Tibial artery (tissue), 4 donors: ENCODE measurements around the gene ZMIZ1.

ENCODE experiments used
- DNase-seq, 2 donors: peaks; one replicate each; pipeline ENCODE4 v3.0.0-alpha.2; 2019
- H3K27ac ChIP-seq, 2 donors: fragments of 200-600 bp; sonication (generic) in 1 of 2; 1 replicate in 1 of 2; 2 replicates in 1 of 2; pipeline ENCODE4 v1.5.1; 2018 to 2019; ENCODE audit warnings: mild to moderate bottlenecking in 1 of 2
- H3K27me3 ChIP-seq, 2 donors: fragments of 200-600 bp; sonication (generic) in 1 of 2; one replicate each; pipeline versions ENCODE4 v1.5.1 to v1.6.0; 2016 to 2019
- H3K36me3 ChIP-seq, 3 donors: fragments of 200-600 bp; sonication (generic) in 2 of 3; one replicate each; pipeline ENCODE4 v1.5.1; 2016 to 2019; ENCODE audit warnings: mild to moderate bottlenecking in 2 of 3
- H3K4me1 ChIP-seq, 4 donors: fragments of 200-600 bp; sonication (generic) in 2 of 4; 1 replicate in 3 of 4; 2 replicates in 1 of 4; pipeline ENCODE4 v1.5.1; 2016 to 2019
- H3K4me3 ChIP-seq, 2 donors: fragments of 200-600 bp; sonication (generic) in 1 of 2; 1 replicate in 1 of 2; 2 replicates in 1 of 2; pipeline ENCODE4 v1.5.1; 2018 to 2019; ENCODE audit warnings: mild to moderate bottlenecking in 2 of 2
- H3K9me3 ChIP-seq, 3 donors: fragments of 200-600 bp; sonication (generic) in 1 of 3; one replicate each; pipeline ENCODE4 v1.5.1; 2016 to 2019
- CTCF ChIP-seq, 2 experiments: fragments of 200-600 bp in 1 of 2; fragments of 450-650 bp in 1 of 2; IDR thresholded peaks; one replicate each; pipeline ENCODE4 v1.5.1; 2017 to 2019; ENCODE audit warnings: antibody characterized with exemption in 2 of 2, mild to moderate bottlenecking in 1 of 2, moderate library complexity in 1 of 2
- intact Hi-C: fragments of 100-400 bp; cut with DNase I; formaldehyde crosslinking; loops from one replicate; pipeline ENCODE4 v1.15.0; 2023; ENCODE audit warnings: low total_unique reads

Gene ZMIZ1

DNA sequence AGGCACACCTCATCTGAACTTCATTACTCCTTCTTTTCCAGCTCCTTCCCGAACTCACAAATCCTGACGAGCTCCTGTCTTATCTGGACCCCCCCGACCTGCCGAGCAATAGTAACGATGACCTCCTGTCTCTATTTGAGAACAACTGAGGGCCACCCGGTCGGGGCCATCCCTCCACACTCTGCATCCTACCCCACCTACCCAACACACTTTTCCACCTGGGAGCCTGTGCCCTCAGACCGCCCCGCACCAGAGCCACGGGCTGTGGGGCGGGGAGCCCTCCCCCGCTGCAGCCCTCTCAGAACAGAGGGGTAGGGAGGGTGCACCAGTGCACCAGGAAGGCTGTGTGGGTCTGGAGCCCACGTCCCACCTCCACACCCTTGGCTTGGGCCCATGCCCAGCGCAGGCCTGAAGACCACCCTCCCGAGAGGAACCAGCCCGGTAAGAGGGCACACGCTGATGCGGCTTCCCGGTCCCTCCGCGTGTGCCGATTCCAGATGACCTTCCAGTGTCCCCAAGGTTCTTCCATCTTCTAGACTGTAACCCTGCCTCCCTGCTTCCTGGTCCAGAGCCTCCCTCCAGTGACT lies 243.9 kb downstream of the ZMIZ1 start:
- Histone ChIP-seq H3K36me3 (peaks cover 26 to 77% (median 63%) of the 10 kb centered on the region in 3 donors), H3K27me3 (no peaks in the 10 kb centered on the region), H3K4me3 (no peak overlapping the region), H3K9me3 (no peaks in the 10 kb centered on the region), H3K27ac (no peak overlapping the region), H3K4me1 (peaks cover 0 to 10% (median 3%) of the 10 kb centered on the region in 4 donors)
- intact Hi-C loops = no loop called here
- DNase-seq = no peak
- no peak for TF ChIP-seq CTCF (IDR thresholded peaks at IDR 0.05)

DNA sequence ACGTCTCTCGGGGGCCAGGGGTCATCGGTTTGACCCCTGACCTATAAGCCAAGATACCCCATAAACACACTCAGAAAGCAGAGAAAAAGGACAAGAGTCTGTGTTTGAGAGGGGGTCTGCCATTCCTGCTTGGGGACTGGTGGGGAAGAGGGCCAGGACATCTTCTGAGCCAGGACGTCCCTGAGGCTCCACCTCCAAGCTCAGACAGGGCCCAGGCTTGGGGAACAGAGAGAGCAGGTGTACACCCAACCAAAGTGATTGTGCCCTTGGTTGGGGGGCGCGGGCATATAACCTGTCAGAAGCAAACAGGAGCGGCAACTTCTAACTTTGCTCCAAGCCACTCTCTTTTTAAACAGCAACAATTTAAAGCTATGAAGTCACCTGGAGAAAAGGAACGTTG lies 244.6 kb downstream of the ZMIZ1 start:
- Histone ChIP-seq H3K4me3 (no peak overlapping the region), H3K4me1 (peaks cover 0 to 15% (median 6%) of the 10 kb centered on the region in 4 donors), H3K27ac (no peak overlapping the region), H3K9me3 (no peaks in the 10 kb centered on the region), H3K36me3 (peaks cover 20 to 71% (median 56%) of the 10 kb centered on the region in 3 donors), H3K27me3 (no peaks in the 10 kb centered on the region)
- DNase-seq = no peak
- no peak for TF ChIP-seq CTCF (IDR thresholded peaks at IDR 0.05)
- intact Hi-C loops = no loop called here

DNA sequence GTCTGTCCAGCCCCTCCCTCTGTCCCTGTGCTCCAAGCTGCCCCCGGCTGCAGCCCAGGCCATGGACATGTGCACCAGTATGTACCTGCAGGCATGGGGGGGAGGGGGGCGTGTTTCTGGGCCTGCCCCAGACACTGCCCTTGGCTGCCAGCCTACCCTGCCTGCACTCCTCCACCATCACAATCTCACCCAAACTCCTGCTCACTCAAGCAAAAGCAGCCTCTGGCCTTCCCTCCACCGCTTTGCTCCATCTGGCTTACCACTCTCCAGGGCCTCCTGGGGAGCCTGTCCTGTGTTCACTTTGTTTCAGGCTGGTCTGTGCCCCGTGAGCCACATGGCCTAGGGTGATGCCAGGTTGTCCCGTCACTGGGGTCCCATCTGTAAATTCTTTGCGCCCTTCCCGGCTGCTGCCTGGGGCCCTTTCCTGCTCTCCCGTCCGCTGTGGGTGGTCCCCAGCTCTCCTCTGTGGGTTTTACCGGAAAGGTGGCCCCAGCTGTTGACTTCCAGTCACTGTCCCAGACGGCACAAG lies 245.2 kb downstream of the ZMIZ1 start:
- no peak for TF ChIP-seq CTCF (IDR thresholded peaks at IDR 0.05)
- peaks cover 13 to 65% (median 50%) of the 10 kb centered on the region in 3 donors for H3K36me3 ChIP-seq
- intact Hi-C loops = no loop called here
- H3K9me3 ChIP-seq = no peaks in the 10 kb centered on the region
- no peaks in the 10 kb centered on the region for H3K27me3 ChIP-seq
- no peak for DNase-seq
- no peak overlapping the region for H3K4me3 ChIP-seq
- no peak overlapping the region for H3K27ac ChIP-seq
- H3K4me1 ChIP-seq = peaks cover 0 to 15% (median 6%) of the 10 kb centered on the region in 4 donors

GRCh38 chr10:79314761-79315601 lies 246.2 kb downstream of the ZMIZ1 start:
- no peaks in the 10 kb centered on the region for H3K9me3 ChIP-seq
- no peak for TF ChIP-seq CTCF (IDR thresholded peaks at IDR 0.05)
- H3K27me3 ChIP-seq = no peaks in the 10 kb centered on the region
- no peak overlapping the region for H3K4me3 ChIP-seq
- peaks cover 0 to 15% (median 6%) of the 10 kb centered on the region in 4 donors for H3K4me1 ChIP-seq
- intact Hi-C loops = no loop called here
- H3K36me3 ChIP-seq = peaks cover 10 to 54% (median 42%) of the 10 kb centered on the region in 3 donors
- no peak overlapping the region for H3K27ac ChIP-seq
- DNase-seq = no peak

GRCh38 chr10:79315602-79315920 lies 246.8 kb downstream of the ZMIZ1 start:
- peaks cover 0 to 15% (median 6%) of the 10 kb centered on the region in 4 donors for H3K4me1 ChIP-seq
- no peak overlapping the region for H3K27ac ChIP-seq
- H3K36me3 ChIP-seq = peaks cover 10 to 49% (median 36%) of the 10 kb centered on the region in 3 donors
- no peaks in the 10 kb centered on the region for H3K9me3 ChIP-seq
- intact Hi-C loops = no loop called here
- TF ChIP-seq CTCF (IDR thresholded peaks at IDR 0.05) = no peak
- H3K4me3 ChIP-seq = no peak overlapping the region
- DNase-seq = no peak
- no peaks in the 10 kb centered on the region for H3K27me3 ChIP-seq
